ENCODE results near the gene C9orf43.

DNA sequence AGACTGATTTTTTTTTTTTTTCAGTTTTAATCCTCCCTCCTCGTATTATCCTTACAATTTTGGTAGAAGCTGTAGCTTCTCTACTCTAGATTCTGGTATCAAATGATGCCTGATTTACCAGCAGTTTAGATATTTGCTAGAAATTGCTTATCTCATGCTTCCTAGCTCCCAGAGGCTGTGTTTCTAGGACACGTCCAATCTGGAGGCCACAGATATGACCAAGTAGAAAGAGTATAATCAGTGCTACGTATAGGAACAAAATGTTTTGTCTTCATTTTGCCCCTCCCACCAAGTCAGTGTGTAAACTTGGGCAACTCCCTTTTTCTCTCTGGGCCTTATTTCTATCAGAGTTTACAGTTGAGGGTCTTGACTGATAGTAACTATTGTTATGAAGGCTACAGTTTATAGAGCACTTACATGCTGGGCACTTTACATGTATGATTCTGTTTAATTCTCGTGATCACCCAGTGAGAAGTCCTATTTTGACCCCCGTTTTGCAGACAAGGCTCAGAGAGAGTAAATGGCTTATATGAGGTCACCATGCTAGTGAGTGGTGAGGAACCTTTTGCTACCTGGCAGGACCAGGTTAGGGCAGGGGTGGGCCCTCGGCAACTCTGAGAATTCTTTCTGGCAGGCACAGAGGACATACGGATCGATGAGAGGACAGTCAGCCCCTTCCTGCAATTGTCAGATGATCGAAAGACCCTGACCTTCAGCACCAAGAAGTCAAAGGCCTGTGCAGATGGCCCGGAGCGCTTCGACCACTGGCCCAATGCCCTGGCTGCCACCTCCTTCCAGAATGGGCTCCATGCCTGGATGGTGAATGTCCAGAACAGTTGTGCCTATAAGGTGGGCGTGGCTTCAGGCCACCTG is 41.3 kb upstream of the C9orf43 start:
- TF ChIP-seq, protein P1, sequence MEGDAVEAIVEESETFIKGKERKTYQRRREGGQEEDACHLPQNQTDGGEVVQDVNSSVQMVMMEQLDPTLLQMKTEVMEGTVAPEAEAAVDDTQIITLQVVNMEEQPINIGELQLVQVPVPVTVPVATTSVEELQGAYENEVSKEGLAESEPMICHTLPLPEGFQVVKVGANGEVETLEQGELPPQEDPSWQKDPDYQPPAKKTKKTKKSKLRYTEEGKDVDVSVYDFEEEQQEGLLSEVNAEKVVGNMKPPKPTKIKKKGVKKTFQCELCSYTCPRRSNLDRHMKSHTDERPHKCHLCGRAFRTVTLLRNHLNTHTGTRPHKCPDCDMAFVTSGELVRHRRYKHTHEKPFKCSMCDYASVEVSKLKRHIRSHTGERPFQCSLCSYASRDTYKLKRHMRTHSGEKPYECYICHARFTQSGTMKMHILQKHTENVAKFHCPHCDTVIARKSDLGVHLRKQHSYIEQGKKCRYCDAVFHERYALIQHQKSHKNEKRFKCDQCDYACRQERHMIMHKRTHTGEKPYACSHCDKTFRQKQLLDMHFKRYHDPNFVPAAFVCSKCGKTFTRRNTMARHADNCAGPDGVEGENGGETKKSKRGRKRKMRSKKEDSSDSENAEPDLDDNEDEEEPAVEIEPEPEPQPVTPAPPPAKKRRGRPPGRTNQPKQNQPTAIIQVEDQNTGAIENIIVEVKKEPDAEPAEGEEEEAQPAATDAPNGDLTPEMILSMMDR (IDR thresholded peaks at IDR 0.05) = no peak
- TF ChIP-seq POLR2A (IDR thresholded peaks at IDR 0.05) = no peak

All from testis (tissue), 2 donors.